Mesothelial cell of epicardium (in vitro differentiated cells): ENCODE data around the gene VAV3. TPM values are rescaled to one million over a fixed set of nuclear protein-coding genes. Genes with fewer than 3 reads are reported as not detected.

Source experiments
- DNase-seq, 2 experiments: peaks; one replicate each; pipeline ENCODE4 v3.0.0; 2021; ENCODE audit warnings: low spot score in 2 of 2; ENCODE audit not compliant: unreplicated experiment in 2 of 2
- H3K27ac Mint-ChIP-seq: 2 replicates; pipeline ENCODE4 v1.8.0; 2021; ENCODE audit warnings: mixed read lengths
- H3K27me3 Mint-ChIP-seq: 2 replicates; pipeline ENCODE4 v1.8.0; 2021; ENCODE audit warnings: low read depth, mixed read lengths
- H3K36me3 Mint-ChIP-seq: 2 replicates; pipeline ENCODE4 v1.8.0; 2021; ENCODE audit warnings: mixed read lengths
- H3K4me1 Mint-ChIP-seq: 2 replicates; pipeline ENCODE4 v1.8.0; 2021; ENCODE audit warnings: mixed read lengths
- H3K4me3 Mint-ChIP-seq: 2 replicates; pipeline ENCODE4 v1.8.0; 2021; ENCODE audit warnings: mild to moderate bottlenecking, moderate library complexity, mixed read lengths
- H3K9me3 Mint-ChIP-seq: 2 replicates; pipeline ENCODE4 v1.8.0; 2021; ENCODE audit warnings: mixed read lengths
- microRNA-seq: library from miRNA; unstranded; fragments of <30 nt; microRNA quantifications from one replicate; pipeline ENCODE4 v1.2.0, GENCODE V29; 2021; ENCODE audit warnings: inconsistent platforms, mixed read lengths
- total RNA-seq: library from RNA; stranded (reverse); gene quantifications from 3 replicates; pipeline ENCODE4 v1.2.1, GENCODE V29; 2021
- TF ChIP-seq, protein P1 (sequence below): fragments of 200-600 bp; sonication (generic); IDR thresholded peaks from one replicate; pipeline ENCODE4 v1.5.0; 2021; ENCODE audit warnings: antibody characterized with exemption; ENCODE audit not compliant: unreplicated experiment

VAV3 gene
- total RNA-seq, 1 donor from 2014 or later = 3.2 TPM

DNA sequence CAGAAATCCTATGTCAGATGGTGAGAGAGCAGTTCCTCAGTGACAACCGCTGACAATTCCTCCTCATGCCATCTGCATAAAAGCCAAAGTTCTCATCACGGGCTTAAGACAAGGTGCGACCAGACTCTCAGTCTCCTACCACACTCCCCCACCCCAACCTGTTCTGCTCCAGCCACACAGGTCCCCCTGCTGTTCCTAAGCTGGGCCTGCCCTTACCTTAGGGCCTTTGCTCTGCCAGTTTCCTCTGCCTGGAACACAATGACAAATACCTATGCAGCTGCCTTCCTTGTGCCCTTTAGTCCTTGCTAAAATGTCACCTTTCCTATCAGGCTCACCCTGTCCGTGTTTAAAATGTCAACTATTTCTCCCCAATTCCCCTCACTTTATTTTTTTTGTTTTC, 441.9 kb downstream of the VAV3 start:
- no peak for DNase-seq
- Mint-ChIP-seq H3K27ac (no peak overlapping the region), H3K36me3 (no peaks in the 10 kb centered on the region), H3K9me3 (no peaks in the 10 kb centered on the region), H3K27me3 (no peaks in the 10 kb centered on the region), H3K4me1 (peaks cover 12% of the 10 kb centered on the region), H3K4me3 (no peak overlapping the region)
- TF ChIP-seq, protein P1, sequence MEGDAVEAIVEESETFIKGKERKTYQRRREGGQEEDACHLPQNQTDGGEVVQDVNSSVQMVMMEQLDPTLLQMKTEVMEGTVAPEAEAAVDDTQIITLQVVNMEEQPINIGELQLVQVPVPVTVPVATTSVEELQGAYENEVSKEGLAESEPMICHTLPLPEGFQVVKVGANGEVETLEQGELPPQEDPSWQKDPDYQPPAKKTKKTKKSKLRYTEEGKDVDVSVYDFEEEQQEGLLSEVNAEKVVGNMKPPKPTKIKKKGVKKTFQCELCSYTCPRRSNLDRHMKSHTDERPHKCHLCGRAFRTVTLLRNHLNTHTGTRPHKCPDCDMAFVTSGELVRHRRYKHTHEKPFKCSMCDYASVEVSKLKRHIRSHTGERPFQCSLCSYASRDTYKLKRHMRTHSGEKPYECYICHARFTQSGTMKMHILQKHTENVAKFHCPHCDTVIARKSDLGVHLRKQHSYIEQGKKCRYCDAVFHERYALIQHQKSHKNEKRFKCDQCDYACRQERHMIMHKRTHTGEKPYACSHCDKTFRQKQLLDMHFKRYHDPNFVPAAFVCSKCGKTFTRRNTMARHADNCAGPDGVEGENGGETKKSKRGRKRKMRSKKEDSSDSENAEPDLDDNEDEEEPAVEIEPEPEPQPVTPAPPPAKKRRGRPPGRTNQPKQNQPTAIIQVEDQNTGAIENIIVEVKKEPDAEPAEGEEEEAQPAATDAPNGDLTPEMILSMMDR = no peak

Small RNAs within 50 kb of the gene (microRNA-seq; reads per million reads assigned to microRNA genes)
- gene MIR7852 = not detected

Other genes with a start within 250 kb of the VAV3 start
- gene SLC25A24, start 235.2 kb upstream of the VAV3 start, total RNA-seq = 31.7 to 34.3 TPM (median 31.8 TPM) in 3 replicates